Measurements from ENCODE around the gene CYB561D2.

- TF ChIP-seq, protein P1, sequence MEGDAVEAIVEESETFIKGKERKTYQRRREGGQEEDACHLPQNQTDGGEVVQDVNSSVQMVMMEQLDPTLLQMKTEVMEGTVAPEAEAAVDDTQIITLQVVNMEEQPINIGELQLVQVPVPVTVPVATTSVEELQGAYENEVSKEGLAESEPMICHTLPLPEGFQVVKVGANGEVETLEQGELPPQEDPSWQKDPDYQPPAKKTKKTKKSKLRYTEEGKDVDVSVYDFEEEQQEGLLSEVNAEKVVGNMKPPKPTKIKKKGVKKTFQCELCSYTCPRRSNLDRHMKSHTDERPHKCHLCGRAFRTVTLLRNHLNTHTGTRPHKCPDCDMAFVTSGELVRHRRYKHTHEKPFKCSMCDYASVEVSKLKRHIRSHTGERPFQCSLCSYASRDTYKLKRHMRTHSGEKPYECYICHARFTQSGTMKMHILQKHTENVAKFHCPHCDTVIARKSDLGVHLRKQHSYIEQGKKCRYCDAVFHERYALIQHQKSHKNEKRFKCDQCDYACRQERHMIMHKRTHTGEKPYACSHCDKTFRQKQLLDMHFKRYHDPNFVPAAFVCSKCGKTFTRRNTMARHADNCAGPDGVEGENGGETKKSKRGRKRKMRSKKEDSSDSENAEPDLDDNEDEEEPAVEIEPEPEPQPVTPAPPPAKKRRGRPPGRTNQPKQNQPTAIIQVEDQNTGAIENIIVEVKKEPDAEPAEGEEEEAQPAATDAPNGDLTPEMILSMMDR (IDR thresholded peaks at IDR 0.05; ENCODE audit: low read length): peak; percentile 6; the same call in 1 of the 2 replicates
- no peak for TF ChIP-seq EZH2 (IDR thresholded peaks at IDR 0.05; ENCODE audit: borderline replicate concordance, low read length)
Observed at GRCh38 chr3:50319894-50320625, 30.6 kb upstream of the CYB561D2 start.
